CD14-positive monocyte (primary cell): Measurements from ENCODE around the gene LHFPL3. TPM values are rescaled to one million over a fixed set of nuclear protein-coding genes. Genes with fewer than 3 reads are reported as not detected.

ENCODE experiments used
- DNase-seq, 3 donors: peaks; one replicate each; pipeline ENCODE4 v3.0.0-alpha.2; 2011 to 2022
- H2AFZ ChIP-seq: 2 replicates; pipeline ENCODE4 v1.6.0; 2012; ENCODE audit warnings: mild to moderate bottlenecking, low read depth, low read length, inconsistent platforms; ENCODE audit not compliant: insufficient read depth, poor library complexity, severe bottlenecking
- H3K27ac ChIP-seq, 2 donors: 1 replicate in 1 of 2; 2 replicates in 1 of 2; pipeline ENCODE4 v1.5.1; 2012 to 2013; ENCODE audit warnings: low read length in 2 of 2, control low read depth in 1 of 2, inconsistent platforms in 1 of 2, low read depth in 1 of 2, mild to moderate bottlenecking in 1 of 2
- H3K27me3 ChIP-seq, 2 donors: one replicate each; pipeline versions ENCODE4 v1.6.0 to v1.6.1; 2011 to 2013; ENCODE audit warnings: low read length in 2 of 2; ENCODE audit not compliant: control insufficient read depth in 2 of 2, insufficient read depth in 2 of 2
- H3K36me3 ChIP-seq, 2 donors: replicated peaks in 1 of 2; 1 replicate in 1 of 2; 2 replicates in 1 of 2; pipeline versions ENCODE4 v1.5.1 to v1.6.1; 2012 to 2013; ENCODE audit warnings: low read length in 2 of 2, control low read depth in 1 of 2, inconsistent platforms in 1 of 2, mild to moderate bottlenecking in 1 of 2; ENCODE audit not compliant: insufficient read depth in 2 of 2, control insufficient read depth in 1 of 2
- H3K4me1 ChIP-seq, 2 donors: 1 replicate in 1 of 2; 2 replicates in 1 of 2; pipeline versions ENCODE4 v1.5.1 to v1.6.1; 2012 to 2013; ENCODE audit warnings: low read length in 2 of 2, control low read depth in 1 of 2, inconsistent platforms in 1 of 2, mild to moderate bottlenecking in 1 of 2, moderate library complexity in 1 of 2; ENCODE audit not compliant: insufficient read depth in 2 of 2, control insufficient read depth in 1 of 2
- H3K4me2 ChIP-seq: replicated peaks from 2 replicates; pipeline ENCODE3; 2012; ENCODE audit warnings: low read length, moderate library complexity, mild to moderate bottlenecking; ENCODE audit not compliant: poor library complexity, severe bottlenecking; ENCODE audit errors: extremely low read depth
- H3K4me3 ChIP-seq, 3 experiments: fragments of 200-600 bp in 1 of 3; sonication (generic) in 1 of 3; replicated peaks in 1 of 3; 1 replicate in 2 of 3; 2 replicates in 1 of 3; pipeline ENCODE4 v1.5.1; 2011 to 2013; ENCODE audit warnings: low read length in 3 of 3, mild to moderate bottlenecking in 3 of 3, control low read depth in 2 of 3, low read depth in 2 of 3, inconsistent platforms in 1 of 3, moderate library complexity in 1 of 3
- H3K79me2 ChIP-seq: 2 replicates; pipeline ENCODE4 v1.6.0; 2012; ENCODE audit warnings: mild to moderate bottlenecking, control low read depth, inconsistent platforms, low read length, moderate library complexity; ENCODE audit not compliant: insufficient read depth
- H3K9ac ChIP-seq: 2 replicates; pipeline ENCODE4 v1.6.0; 2017; ENCODE audit warnings: low read length, mild to moderate bottlenecking; ENCODE audit not compliant: insufficient read depth, poor library complexity, severe bottlenecking
- H3K9me3 ChIP-seq, 2 donors: replicated peaks in 1 of 2; 1 replicate in 1 of 2; 2 replicates in 1 of 2; pipeline versions ENCODE4 v1.5.1 to v1.6.1; 2012 to 2013; ENCODE audit warnings: low read length in 2 of 2, control low read depth in 1 of 2; ENCODE audit not compliant: control insufficient read depth in 1 of 2, insufficient read depth in 1 of 2
- H4K20me1 ChIP-seq: 2 replicates; pipeline ENCODE4 v1.6.0; 2012; ENCODE audit warnings: mild to moderate bottlenecking, low read length, control low read depth, moderate library complexity; ENCODE audit not compliant: insufficient read depth
- H3K27ac Mint-ChIP-seq, 7 donors: one replicate each; pipeline ENCODE4 v1.8.0; 2020; ENCODE audit warnings: mild to moderate bottlenecking in 7 of 7, mixed read lengths in 7 of 7, moderate library complexity in 6 of 7, inconsistent platforms in 2 of 7
- H3K27me3 Mint-ChIP-seq, 3 donors: one replicate each; pipeline ENCODE4 v1.8.0; 2021 to 2022; ENCODE audit warnings: low read depth in 3 of 3, mild to moderate bottlenecking in 3 of 3, mixed read lengths in 3 of 3, moderate library complexity in 3 of 3, inconsistent platforms in 1 of 3
- H3K36me3 Mint-ChIP-seq, 2 donors: one replicate each; pipeline ENCODE4 v1.8.0; 2020; ENCODE audit warnings: mixed read lengths in 2 of 2, inconsistent platforms in 1 of 2, mild to moderate bottlenecking in 1 of 2
- H3K4me1 Mint-ChIP-seq: one replicate; pipeline ENCODE4 v1.8.0; 2020; ENCODE audit warnings: mild to moderate bottlenecking, mixed read lengths
- H3K4me3 Mint-ChIP-seq, 2 donors: one replicate each; pipeline ENCODE4 v1.8.0; 2020; ENCODE audit warnings: mild to moderate bottlenecking in 2 of 2, mixed read lengths in 2 of 2, moderate library complexity in 1 of 2
- H3K9me3 Mint-ChIP-seq, 7 donors: one replicate each; pipeline ENCODE4 v1.8.0; 2020 to 2022; ENCODE audit warnings: mixed read lengths in 7 of 7, mild to moderate bottlenecking in 6 of 7, moderate library complexity in 6 of 7, inconsistent platforms in 2 of 7
- CTCF ChIP-seq: fragments of 200-600 bp; IDR thresholded peaks from one replicate; pipeline ENCODE4 v1.8.0; 2022; ENCODE audit warnings: antibody characterized with exemption, mild to moderate bottlenecking
- WGBS: methylation state at CpG from one replicate; pipeline ENCODE4 v1.1.5; 2013; ENCODE audit warnings: missing lambda C conversion rate; ENCODE audit not compliant: insufficient coverage; 5-methylcytosine and 5-hydroxymethylcytosine counted together
- intact Hi-C, 2 donors: fragments of 100-400 bp; cut with micrococcal nuclease; formaldehyde crosslinking; loops; one replicate each; pipeline versions ENCODE4 v1.15.0 to v1.15.1; 2023
- polyA plus RNA-seq, 3 donors: library from polyadenylated mRNA; depleted of rRNA in 1 of 3; unstranded in 2 of 3; stranded (reverse) in 1 of 3; fragments of 300-500 nt in 2 of 3; fragments of >200 nt in 1 of 3; fragmentation: Illumina TruSeq in 2 of 3; gene quantifications; 1 replicate in 2 of 3; 2 replicates in 1 of 3; pipeline ENCODE4 v1.2.3, GENCODE V29; 2012 to 2021

LHFPL3 gene
- polyA plus RNA-seq, 3 donors: not detected

GRCh38 chr7:104906032-104906431, 577.6 kb downstream of the LHFPL3 start:
- no peaks in the 10 kb centered on the region for H3K9me3 ChIP-seq
- H3K27me3 ChIP-seq: peaks cover 0 to 2% of the 10 kb centered on the region in 2 donors
- H3K27me3 Mint-ChIP-seq: peaks cover 0 to 4% (median 2%) of the 10 kb centered on the region in 3 donors
- no peaks in the 10 kb centered on the region for H3K4me1 ChIP-seq
- H3K4me3 Mint-ChIP-seq: no peak overlapping the region
- H3K36me3 ChIP-seq: no peaks in the 10 kb centered on the region
- DNase-seq: no peak
- no peaks in the 10 kb centered on the region for H3K9me3 Mint-ChIP-seq
- H3K27ac Mint-ChIP-seq: no peak overlapping the region
- no peak overlapping the region for H3K4me2 ChIP-seq
- no peak overlapping the region for H3K9ac ChIP-seq
- H2AFZ ChIP-seq: no peak overlapping the region
- no peak for TF ChIP-seq CTCF
- no peaks in the 10 kb centered on the region for H3K79me2 ChIP-seq
- H4K20me1 ChIP-seq: no peaks in the 10 kb centered on the region
- H3K27ac ChIP-seq: no peak overlapping the region
- H3K36me3 Mint-ChIP-seq: no peaks in the 10 kb centered on the region
- H3K4me1 Mint-ChIP-seq: peaks cover 3% of the 10 kb centered on the region
- intact Hi-C loops: no loop called here
- WGBS: 100% methylated on average over 3 of the region's 7 CpGs
- H3K4me3 ChIP-seq: no peak overlapping the region

GRCh38 chr7:104906556-104906955, 578.2 kb downstream of the LHFPL3 start:
- H3K4me1 Mint-ChIP-seq: no peaks in the 10 kb centered on the region
- Histone ChIP-seq H3K4me2 (no peak overlapping the region), H3K9me3 (no peaks in the 10 kb centered on the region), H3K27me3 (peaks cover 0 to 2% of the 10 kb centered on the region in 2 donors), H2AFZ (no peak overlapping the region), H3K27ac (no peak overlapping the region), H3K9ac (no peak overlapping the region), H3K4me1 (no peaks in the 10 kb centered on the region), H3K4me3 (no peak overlapping the region), H3K36me3 (no peaks in the 10 kb centered on the region), H4K20me1 (no peaks in the 10 kb centered on the region), H3K79me2 (no peaks in the 10 kb centered on the region)
- no peak overlapping the region for H3K4me3 Mint-ChIP-seq
- no peak overlapping the region for H3K27ac Mint-ChIP-seq
- H3K36me3 Mint-ChIP-seq: no peaks in the 10 kb centered on the region
- intact Hi-C loops: no loop called here
- no peak for TF ChIP-seq CTCF
- H3K9me3 Mint-ChIP-seq: no peaks in the 10 kb centered on the region
- no peak for DNase-seq
- no CpG with 5 or more reads among the region's 4 CpGs for WGBS
- H3K27me3 Mint-ChIP-seq: peaks cover 0 to 4% (median 2%) of the 10 kb centered on the region in 3 donors
